GM13977 (cell line): ENCODE data around the gene HES3.

ENCODE experiments used
- DNase-seq: peaks from one replicate; pipeline ENCODE4 v3.0.0; 2012; ENCODE audit warnings: low spot score
- in situ Hi-C: fragments of 300-500 bp; cut with MboI; formaldehyde crosslinking; loops from one replicate; pipeline ENCODE4 v1.12.0; 2022; ENCODE audit warnings: low sequenced_read_pairs, low pct_unique_long_range_greater_than_20kb, mixed read lengths, inconsistent platforms; ENCODE audit not compliant: unreplicated experiment
- TF ChIP-seq, protein P1 (sequence below): IDR thresholded peaks from 2 replicates; pipeline ENCODE4 v1.5.1; 2012; ENCODE audit warnings: mild to moderate bottlenecking, control low read depth; ENCODE audit not compliant: insufficient read depth; ENCODE audit errors: extremely low read depth, missing control alignments

Gene HES3

DNA sequence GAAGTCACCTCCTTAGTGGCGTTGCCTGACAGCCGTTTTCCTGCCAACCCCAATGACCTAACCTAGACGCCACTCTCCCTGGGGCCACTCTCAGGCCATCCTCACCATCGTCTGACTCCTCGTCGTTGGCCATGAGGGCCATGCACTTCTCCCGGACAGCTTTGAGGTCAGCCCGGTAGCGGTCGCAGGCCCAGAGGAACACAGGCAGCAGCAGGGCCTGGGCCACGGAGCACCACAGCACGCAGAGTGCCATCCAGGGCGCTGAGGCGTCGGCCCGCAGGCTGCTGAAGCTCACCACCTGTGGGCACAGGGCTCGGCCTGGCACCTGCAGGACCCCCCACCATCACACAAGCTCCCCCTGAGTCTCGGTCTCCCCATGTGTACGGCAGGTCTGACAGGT is 7.3 kb downstream of the HES3 start:
- no peak for DNase-seq
- in situ Hi-C loops = no loop called here
- TF ChIP-seq, protein P1, sequence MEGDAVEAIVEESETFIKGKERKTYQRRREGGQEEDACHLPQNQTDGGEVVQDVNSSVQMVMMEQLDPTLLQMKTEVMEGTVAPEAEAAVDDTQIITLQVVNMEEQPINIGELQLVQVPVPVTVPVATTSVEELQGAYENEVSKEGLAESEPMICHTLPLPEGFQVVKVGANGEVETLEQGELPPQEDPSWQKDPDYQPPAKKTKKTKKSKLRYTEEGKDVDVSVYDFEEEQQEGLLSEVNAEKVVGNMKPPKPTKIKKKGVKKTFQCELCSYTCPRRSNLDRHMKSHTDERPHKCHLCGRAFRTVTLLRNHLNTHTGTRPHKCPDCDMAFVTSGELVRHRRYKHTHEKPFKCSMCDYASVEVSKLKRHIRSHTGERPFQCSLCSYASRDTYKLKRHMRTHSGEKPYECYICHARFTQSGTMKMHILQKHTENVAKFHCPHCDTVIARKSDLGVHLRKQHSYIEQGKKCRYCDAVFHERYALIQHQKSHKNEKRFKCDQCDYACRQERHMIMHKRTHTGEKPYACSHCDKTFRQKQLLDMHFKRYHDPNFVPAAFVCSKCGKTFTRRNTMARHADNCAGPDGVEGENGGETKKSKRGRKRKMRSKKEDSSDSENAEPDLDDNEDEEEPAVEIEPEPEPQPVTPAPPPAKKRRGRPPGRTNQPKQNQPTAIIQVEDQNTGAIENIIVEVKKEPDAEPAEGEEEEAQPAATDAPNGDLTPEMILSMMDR = no peak

DNA sequence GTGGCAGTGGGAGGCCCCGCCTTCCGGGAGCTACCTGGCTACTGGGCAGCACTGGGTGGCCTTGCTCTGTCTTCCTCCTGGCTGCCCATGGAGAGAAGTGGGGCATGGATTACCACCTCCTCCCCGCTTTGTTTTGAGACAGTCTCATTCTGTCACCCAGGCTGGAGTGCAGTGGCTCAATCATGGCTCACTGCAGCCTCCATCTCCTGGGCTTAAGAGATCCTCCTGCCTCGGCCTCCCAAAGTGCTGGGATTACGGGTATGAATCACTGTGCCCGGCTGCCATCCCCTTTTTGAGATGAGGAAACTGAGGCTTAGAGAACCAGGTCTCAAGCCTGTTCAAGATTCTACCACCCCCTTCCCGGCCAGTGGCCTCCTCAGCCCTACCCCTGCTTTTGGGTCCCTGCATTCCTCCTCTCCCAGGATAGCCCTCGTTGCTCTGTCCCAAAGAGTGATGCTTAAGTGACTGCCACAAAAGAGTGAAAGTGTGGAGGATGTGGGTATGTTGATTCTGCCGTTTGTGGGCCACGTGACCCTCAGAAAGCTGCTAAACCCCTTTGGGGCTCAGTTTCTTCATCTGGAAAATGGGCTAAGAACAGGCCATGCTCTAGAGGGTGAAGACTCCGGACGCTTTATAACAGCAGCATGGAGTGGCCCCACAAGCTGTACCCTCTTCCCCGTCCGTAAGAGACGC is 7.8 kb downstream of the HES3 start:
- no peak for DNase-seq
- TF ChIP-seq, protein P1 = no peak
- in situ Hi-C loops = no loop called here

DNA sequence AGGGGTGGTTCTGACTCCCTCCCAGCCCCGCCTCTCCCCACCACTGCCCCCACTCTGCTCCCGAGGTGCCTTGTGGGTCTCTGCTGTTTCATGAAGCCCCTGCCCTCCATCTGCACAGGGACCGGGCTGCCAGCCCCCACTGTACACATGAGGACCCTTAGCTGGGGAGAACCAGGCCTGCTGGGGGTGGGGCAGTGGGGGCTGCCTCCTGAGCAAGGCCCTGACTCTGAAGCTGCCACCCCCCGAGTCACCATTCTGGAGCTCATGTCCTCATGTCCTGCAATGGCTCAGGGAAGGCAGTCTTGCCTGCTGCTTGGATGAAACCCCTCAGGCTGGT is 8.4 kb downstream of the HES3 start:
- in situ Hi-C loops = no loop called here
- DNase-seq = no peak
- TF ChIP-seq, protein P1 = no peak

DNA sequence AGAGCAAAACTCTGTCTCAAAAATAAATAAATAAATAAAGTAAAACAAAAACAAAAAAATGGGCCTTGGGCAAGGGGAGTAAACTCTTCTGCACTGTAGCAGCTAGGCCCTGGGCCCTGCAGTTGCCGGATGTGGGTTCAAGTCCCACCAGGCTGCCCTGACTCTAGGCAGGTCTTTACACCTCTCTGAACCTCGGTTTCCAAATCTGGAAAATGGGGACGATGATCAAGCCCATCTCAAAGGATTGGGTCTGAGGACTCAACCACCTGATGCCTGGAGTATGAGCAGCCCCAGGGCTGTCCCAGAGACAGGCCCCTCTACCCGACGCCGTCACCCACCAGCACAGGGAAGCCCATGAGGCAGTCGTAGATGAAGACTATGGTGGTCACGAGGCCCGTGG is 9.4 kb downstream of the HES3 start:
- in situ Hi-C loops = no loop called here
- TF ChIP-seq, protein P1 = no peak
- DNase-seq = no peak

DNA sequence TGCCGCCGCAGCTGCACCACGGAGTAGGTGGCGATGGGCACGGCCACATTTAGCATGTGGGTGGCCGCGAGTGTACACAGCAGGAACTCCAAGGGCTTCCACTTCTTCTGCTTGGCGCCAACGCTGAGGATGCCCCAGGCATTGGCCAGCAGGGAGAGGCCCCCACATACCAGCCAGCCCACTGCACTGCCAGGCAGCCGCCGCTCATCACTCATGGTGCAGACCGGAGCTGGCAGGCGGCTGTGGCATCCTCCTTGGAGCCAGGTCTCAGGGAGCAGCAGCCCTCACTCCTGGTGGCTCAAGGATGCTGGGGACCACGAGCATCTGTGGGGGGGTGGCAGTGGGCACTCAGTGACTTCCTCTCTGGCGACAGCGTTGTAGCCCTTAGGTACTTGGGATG is 10.7 kb downstream of the HES3 start:
- TF ChIP-seq, protein P1 = no peak
- DNase-seq = no peak
- in situ Hi-C loops = no loop called here

DNA sequence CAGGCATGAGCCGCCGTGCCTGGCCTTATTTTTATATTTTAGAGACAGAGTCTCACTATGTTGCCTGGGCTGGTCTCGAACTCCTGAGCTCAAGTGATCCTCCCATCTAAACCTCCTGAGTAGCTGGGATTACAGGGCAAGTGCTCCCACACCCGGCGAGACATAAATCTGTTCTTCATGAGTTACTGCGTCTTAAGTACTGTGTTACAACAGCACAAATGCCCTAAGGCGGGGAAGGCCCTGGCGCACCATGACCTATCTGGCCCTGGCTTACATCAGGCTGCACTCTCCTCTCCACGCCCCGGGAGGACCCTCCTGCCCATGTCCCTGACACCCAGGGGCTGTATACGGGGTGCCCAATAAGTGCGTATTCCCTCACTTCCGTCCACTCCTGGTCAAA is 12.7 kb downstream of the HES3 start:
- in situ Hi-C loops = no loop called here
- no peak for DNase-seq
- TF ChIP-seq, protein P1 = no peak

DNA sequence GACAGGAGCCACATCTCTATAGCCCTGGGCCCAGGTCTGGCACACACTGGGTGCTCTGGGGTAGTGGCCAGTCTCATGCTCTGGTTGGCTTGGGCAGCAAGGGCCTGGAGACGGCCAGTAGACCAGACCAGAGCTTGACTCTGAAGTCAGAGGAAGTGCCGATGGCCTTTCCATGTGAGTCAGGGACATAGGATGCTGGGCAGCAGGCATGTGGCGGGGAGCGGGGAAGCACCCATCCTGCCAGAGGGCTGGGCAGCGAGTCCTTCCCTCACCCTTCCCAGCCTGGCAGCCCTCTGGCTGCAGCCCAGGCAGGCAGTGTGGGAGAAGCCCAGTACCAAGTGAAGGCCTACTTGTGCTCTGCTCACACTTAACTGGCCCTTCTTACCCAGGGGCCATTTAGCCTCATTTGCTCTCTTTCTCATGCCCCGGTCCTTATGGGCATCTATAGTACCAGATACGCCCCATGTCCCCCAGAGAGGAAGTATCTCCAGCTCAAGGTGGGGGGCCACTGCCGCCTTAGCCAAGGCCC is 13.6 kb downstream of the HES3 start:
- in situ Hi-C loops = no loop called here
- TF ChIP-seq, protein P1 = no peak
- no peak for DNase-seq
